HG02885 (cell line): ENCODE measurements around the gene LRRC57.
A peak's percentile ranks its signal among the peaks of the same experiment; 100 is the strongest.

Experiments
- ATAC-seq: cut with Tn5 transposase; IDR thresholded peaks from one replicate; pipeline ENCODE4 v1.9.1; 2021; ENCODE audit warnings: mild to moderate bottlenecking; ENCODE audit not compliant: unreplicated experiment, poor library complexity

Gene LRRC57

DNA sequence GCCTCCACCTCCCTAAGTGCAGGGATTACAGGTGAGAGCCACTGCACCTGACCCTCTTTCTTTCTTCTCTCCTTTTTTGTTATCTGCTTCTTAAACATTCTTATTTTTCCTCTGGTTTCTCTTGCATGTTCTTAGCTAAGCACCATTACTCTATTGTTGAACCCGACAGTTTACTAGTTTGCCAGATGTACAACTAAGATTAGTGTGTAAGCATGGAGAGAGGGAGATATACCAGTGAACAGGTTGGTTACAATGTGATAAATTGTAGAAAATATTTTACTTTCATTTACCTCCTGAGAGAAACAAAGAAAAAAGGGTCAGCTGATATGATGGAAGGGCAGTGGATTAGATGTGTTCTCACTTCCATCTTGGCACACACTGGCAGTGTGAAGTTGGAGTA lies 5.0 kb upstream of the LRRC57 start:
- ATAC-seq, result no peak

DNA sequence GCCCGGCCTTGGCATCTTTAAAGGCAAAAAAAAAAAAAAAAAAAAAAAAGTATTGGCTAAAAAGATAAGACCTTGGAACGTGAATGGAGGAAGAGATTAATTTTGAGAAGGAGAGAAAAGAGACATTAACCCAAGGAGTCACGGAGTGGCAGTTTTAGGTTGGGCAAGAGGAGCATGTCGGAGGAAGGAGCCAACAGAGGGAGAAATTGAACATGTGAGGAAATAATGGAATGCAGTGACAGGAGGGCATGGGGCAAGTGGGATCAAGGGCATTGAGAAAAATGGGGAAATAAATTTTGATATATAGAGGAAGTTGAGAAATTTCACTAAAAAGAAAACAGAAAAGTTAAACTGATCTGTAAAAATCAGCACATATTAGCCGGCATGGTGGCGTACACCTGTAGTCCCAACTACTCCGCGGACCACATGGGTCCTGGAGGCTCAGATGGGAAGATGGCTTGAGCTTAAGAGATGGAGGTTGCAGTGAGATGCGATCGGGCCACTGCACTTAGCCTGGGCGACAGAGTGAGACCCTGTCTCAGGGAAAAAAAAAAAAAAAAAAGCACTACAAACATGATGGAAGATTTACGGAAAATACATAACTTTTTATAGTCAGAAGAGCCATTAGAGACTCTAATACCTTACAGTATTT lies 1.3 kb upstream of the LRRC57 start:
- no peak for ATAC-seq

DNA sequence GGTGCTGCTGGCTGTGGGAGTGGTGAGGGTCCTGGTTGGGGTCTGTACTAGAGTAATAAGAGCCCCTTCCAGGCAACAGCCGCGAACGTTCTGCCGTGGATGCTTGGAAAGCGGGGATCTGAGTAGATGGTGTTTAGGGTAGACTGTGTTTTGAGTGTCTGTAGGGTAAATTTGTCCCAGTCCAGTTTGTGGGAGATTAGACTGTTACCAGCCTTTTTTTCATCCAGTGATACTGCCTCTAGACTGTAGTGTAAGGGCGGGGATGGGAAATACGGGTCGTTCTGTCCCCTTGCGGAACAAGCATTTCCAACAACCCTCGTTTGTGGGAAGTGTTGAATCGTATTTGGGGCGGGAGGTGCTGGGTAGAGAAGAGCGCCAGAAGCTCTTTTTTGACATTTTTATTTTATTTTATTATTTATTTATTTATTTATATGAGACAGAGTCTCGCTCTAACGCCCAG lies 469 bp upstream of the LRRC57 start:
- peak; percentile 21 for ATAC-seq

DNA sequence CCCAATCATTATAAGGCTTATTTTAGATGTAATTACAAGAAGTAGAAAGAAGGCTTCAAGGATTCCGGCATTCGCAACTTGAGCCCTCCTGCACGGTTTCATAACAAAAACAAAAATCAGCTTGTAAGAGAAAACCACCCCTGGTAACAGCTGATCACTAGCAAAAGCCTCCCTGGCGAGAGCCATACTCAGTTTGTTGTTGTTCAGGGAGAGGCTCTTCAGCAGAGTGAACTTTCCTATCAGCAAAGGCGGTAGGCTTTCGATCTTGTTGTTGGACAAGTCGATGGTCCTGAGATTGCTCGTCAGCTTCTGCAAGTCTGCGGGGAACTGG lies 710 bp downstream of the LRRC57 start:
- ATAC-seq, result peak; percentile 10

DNA sequence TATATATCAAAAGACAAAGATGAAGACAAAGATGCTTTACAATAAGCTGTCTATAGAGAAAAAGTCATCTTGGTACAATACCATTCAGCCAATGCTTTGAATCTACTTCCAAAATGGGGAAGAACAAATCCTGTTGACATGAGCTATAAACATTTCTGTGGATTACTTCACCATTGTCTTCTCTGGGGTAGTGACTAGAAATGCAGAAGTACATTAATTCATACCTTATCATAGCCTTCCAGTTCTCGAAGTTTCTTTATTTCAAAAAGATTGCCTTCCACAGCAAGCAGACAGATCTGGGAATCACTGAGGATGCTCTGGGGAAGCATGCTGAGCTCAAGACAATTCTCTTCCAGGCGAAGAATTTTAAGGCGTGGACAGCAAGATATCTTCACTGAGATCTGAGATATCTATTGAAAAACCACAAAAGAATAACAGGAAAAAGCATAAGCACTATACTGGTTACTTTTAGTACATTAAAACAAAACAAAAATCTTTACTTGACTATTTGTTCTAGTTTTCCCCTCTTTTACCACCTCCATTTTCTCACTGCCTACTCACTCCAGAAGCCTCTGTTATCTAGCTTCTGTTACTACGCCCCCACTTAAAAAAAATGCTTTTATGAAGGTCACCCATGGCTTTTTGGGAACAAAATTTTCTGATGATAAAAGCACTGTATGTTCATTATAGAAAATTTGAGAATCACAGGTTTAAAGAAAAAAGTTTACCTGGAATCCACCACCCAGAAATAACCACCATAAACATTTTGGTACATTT lies 3.6 kb downstream of the LRRC57 start:
- ATAC-seq, result no peak

DNA sequence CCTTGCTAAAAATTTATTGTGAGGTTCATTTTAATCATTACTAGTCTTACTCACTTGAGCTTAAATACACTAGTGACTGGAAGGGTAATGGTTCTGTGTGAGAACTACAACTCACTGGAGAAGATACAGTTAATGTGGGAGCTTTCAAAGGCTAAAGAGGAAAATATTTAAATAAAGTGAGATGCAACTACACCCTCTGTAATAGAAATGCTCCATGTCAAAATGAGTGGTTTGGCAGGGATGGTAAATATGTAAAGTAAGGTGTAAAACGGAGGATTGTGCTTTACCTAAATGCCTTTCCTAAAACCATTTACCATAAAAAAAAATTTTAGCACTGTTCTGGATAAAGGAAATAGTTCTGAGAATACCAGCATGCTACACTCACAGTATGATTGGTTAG lies 15.3 kb downstream of the LRRC57 start:
- no peak for ATAC-seq

DNA sequence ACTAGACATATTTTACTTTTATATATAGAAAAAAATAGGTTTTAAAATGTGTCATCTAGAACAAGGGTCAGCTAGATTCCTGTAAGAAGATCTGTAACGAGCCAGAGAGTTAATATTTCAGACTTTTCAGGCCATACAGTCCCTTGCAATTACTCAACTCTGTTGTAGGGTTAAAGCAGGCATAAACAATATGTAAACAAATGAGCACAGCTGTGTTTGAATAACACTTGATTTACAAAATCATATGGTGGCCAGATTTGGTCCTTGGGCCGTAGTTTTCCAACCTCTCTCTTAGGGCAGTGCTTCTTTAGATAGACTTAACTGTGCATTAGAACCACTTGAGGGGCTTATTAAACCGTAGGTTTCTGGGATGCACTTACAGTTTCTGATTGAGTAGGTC lies 19.6 kb downstream of the LRRC57 start:
- ATAC-seq, result no peak

DNA sequence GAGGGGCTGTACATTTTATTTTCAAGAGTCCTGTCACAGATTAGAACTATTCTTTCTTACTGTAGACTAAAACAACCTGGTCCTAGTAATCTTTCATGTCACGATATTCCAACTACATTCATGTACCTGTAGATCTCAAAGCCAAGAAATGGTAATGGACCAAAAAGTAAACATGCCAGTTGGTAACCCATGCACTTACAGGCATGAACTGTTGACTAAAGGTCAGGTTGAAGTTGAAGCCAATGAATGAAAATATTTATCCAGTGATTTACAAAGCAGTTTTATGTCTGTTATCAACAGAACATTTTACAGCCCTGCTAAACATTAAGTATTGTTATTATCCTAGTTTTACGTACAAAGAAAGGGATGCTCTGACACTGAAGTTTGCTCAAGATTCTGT lies 25.3 kb downstream of the LRRC57 start:
- no peak for ATAC-seq

DNA sequence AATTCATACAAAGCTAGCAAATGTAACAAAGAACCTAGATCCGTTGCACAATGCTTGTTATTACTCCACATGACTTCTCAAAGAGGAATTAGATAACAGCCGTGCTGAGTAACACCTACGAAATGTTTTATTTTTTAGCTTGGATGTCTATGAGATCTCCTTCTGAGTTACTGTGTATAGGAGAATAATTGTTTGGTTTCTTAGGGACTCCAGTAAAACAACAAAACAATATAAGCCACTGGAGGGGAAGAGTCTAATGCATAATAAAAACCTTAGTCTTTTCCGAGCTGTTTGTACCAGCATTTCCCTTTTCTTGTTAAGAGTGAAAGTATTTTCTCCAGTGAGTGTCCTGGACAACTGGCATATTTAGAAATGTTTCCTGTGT lies 37.6 kb downstream of the LRRC57 start:
- ATAC-seq, result no peak

DNA sequence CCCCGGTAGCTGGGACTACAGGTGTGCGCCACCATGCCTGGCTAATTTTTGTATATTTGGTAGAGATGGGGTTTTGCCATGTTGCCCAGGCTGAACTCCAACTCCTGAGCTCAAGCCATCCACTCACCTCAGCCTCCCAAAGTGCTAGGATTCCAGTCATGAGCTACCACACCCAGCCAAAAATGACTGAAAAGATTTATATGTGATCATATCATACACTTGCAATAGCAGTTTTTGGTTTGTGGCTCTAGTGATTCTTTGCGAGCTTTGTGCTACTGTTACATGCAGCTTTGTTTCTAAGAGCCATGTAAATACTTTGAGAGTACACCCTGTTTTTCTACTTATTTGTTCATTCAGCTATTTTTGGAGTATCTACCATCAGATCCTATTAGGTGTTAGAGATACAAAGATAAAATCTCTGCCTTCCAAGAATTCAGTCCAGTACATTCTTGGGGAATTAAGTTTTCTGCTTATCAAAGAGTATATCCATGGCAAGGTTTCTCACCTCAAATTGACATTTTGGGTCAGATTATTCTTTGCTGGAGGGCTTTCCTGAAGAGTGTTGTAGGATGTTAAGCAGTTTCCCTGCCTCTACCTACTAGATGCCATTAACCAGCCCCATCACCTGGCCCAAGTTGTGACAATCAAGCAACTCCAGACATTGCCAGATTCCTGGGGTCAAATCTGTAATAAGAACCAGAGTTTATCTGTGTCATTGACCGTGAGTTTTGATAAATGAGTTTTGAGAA lies 38.2 kb downstream of the LRRC57 start:
- ATAC-seq, result no peak

DNA sequence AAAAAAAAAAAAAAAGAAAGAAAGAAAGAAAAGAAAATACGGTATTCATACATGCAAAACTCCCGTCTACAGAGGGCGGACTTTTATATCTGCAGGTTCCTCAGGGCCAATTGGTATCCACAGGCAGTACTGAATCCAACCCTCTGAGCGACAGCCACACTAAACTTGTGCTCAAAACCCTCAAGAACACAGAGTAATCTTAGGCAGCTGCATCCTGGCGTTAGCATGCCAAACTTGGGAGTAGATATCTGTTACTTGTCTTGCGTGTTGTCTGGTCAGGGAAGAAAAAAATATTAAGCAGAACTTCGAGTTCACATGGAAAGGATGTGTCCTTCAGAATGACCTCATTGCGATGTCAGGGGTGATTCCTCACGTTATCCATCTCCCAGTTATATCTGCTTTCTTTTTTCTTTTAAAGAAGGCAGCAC lies 40.3 kb downstream of the LRRC57 start:
- no peak for ATAC-seq

DNA sequence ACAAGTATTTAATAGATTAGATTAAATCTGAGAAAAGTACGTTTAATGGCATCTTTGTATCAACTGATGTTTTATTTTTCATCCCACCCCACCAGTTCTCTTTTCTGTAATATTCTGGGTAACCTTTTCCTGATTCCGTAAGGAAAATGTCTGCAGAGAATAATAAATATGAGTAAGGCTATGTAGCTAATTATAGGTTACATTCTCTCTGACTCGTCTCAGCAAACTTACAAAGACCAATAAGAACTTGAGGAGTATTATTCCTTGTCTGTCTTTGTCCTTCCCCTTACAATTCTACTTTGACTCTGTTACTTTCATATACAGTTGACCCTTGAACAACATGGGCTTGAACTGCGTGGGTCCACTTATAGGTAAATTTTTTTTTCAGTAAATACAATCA lies 41.1 kb downstream of the LRRC57 start:
- ATAC-seq, result no peak

DNA sequence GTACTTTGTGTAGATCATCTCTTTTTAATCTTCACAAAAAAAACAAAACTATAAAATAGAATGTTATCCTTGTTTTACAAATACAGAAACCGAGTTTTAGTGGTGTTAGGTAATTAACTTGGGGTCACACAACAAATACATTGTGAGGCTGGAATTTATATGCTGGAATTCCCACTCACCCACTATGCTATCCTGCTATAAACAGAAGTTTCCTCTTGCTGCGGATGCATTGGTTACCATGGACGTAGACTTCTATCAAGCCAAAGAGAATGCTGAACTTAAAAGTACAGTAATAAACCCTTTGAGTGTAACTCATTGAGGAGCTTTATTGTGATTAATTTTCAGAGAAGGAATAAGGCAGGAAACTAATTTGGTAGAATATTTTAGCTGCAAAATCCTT lies 44.0 kb downstream of the LRRC57 start:
- no peak for ATAC-seq

DNA sequence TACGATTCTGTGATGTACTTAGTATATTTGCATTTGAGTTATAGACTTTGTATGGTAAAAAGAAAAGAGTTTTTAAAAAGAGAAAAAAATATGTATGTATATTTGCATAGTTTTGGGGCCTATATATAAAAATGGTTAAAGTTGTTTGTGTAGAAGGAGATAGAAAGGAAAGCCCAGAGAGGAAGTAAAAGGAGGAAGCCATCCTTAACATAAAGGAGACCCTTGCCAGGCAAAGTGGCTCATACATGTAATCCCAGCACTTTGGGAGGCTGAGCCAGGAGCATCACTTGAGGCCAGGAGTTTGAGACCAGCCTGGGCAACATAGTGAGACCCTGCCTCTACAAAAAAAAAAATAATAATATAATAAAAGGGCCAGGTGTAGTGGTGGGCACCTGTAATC lies 44.8 kb downstream of the LRRC57 start:
- ATAC-seq, result no peak

DNA sequence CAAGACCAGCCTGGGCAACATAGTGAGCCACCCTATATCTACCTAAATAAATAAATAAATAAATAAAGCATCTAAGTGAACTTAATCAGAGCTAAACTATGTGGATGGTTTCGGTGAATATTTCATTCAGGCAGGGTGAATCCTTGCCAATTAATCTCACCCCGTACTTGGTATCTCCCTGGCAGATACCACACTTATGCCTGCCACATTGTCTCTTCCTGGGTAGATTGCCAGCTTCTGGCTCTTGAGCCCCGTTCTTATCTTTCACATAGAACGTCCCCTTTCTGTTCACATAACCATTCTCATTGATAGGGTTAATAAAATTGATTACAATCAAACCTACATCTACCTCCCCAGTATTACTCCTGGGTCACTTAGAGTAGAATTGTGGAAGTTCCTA lies 46.1 kb downstream of the LRRC57 start:
- no peak for ATAC-seq

DNA sequence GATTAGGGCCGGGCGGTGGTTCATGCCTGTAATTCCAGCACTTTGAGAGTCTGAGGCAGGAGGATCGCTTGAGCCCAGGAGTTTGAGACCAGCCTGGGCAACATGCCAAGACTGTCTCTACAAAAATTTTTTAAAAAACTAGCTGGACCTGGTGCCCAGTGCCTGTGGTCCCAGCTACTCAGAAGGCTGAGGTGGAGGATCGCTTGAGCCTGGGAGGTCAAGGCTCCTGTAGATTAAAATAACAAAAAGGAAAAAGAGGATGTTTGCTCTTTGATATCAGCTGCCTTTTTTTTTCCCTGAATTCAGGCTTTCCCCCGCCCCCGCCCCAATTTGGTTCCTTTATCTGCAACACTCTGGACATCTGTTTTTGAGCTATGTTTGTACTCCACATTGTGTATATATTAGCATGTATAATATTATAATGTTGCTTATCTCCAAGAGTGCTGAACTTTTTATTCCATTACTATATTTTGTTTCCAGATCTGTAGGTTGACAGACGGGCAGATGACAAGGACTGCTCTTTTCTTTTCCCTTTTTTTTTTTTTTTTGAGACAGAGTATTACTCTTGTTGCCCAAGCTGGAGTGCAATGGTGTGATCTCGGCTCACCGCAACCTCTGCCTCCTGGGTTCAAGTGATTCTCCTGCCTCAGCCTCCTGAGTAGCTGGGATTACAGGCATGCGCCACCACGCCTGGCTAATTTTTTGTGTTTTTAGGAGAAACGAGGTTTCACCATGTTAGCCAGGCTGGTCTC lies 48.6 kb downstream of the LRRC57 start:
- ATAC-seq, result no peak

DNA sequence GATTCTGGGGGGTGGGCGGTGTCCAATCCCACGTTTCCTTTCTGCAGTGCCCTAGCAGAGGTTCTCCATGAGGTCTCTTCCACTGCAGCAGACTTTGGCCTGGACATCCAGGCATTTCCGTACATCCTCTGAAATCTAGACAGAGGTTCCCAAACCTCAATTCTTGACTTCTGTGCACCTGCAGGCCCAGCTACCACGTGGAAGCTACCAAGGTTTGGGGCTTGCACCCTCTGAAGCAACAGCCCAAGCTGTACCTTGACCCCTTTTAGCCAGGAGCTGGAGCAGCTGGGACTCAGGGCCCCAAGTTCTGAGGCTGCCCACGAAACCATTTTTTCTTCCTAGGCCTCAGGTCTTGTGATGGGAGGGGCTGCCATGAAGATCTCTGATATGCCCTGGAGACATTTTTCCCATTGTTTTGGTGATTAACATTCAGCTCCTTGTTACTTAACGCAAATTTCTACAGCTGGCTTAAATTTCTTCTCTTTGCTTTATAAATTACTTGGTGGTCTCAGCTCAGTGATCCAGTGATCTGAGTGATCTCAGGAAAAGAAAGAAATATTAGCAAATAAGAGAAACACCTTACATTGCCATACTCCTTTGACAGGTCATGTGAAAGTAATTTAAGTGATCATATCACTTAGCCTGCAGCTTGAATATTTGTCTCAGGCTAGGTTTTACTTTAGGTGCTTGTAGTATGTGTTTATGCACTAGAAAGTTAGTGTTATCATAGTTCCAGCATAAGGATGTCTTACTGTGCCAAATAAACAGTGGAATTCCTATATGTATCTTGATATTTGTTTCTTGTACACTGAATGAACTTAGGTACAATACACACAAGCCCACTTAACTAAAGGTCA lies 50.2 kb downstream of the LRRC57 start:
- no peak for ATAC-seq

DNA sequence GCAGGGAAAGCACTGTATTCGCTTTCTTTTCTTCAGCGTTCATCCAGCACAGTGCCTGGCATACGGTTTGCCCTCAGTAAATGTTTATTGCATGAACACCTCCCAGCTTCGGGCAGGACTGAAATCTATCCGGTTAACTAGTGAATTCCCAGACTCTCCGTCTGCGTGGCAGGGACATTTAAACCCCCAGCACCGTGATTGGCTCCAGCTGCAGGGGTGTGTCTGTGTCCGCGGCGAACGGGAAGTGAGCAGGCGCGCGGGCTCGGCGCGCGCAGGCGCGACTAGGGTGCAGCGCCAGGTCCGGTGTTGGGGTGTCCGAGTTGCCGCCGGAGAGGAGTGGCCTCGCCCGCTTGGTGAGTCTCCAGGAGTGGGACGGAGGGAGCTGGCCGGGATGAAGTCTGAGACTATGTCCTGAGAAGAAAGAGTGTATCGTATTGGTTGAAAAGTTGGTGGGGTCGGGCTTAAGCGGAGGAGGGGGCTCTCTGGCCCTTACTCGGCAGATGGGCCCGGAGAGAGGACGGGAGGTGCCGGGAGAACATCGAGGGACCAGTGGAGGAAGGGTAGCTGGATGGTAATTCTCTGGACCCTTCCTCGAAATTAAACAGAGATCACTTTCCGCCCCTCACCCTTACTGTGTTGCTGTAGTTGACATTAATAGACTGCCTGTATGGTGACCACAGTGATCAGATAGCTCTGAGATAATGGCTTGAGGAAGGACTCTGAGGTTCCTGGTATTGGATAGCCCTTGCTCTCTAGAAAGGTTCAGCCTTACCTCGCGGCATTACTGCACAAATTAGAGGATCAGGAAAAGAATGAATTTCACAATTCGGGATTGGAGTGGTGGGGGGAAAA lies 53.0 kb downstream of the LRRC57 start, which contains the start of gene SNAP23:
SNAP23 (plus strand) TSS at position 274 of the 852 bp plus-strand sequence. CDS start 16,213 bp downstream, outside the sequence.
- peak; percentile 84 for ATAC-seq

DNA sequence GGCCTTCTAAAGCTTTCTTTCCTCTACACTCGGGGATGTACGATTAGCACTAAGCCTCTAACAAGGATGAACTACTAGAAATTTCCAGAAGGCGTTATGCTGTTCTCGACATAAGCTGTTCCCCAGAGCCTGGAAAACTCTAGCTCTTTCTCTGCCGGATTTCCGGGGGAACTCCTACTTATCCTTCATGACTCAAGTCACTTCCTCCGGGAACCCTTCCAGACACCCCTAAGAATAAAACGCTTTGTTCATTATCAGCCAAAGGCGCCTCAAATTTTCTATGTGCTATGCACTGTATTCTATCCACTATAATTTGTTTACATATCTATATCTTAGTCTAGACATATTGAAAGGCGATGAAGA lies 53.6 kb downstream of the LRRC57 start:
- no peak for ATAC-seq
